HG02623 (cell line): Measurements from ENCODE around the gene CSTB.
A peak's percentile ranks its signal among the peaks of the same experiment; 100 is the strongest.

Experiments
- ATAC-seq: cut with Tn5 transposase; IDR thresholded peaks from one replicate; pipeline ENCODE4 v1.9.1; 2021; ENCODE audit warnings: moderate library complexity; ENCODE audit not compliant: unreplicated experiment

Gene CSTB

DNA sequence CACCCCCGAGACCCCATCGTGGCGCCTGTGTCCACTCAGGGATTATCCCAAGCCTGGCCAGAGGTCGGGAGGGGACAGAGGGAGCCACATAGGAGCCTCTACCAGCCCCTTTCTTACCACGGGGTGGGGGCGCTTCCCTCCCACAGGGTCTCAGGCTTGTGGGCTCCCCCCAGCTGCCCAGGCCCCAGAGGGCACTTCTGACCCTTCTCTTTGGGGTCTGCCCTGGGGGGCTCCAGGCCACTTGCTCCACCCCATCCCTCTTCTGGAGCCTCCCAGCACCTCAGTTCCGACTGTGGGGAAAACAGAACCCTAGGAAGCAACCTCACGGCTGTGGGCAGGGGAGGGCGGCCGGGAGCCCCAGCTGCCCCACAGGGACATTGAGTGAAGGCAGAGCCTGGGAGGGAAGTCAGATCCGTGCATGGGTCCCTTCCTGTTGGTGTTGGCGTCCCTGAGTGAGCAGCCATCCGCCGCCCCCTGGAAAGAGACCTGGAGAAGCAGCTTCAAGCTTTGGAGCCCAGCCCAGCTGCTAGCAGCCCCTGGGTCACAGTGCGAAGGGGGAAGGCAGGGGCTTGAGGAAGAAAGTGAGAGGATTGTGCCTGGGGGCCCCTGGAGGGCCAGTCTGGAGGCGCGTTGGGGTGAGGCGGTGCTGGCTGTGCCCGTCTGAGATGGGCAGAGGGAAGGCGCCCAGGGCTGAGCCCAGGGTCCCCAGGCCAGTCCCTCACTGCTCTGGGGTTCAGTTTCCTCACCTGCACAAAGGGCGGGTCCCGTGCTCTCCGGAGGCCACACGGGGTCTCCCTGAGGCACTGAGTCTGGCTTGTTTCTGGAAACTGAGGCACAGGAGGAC is 35.4 kb upstream of the CSTB start:
- no peak for ATAC-seq

DNA sequence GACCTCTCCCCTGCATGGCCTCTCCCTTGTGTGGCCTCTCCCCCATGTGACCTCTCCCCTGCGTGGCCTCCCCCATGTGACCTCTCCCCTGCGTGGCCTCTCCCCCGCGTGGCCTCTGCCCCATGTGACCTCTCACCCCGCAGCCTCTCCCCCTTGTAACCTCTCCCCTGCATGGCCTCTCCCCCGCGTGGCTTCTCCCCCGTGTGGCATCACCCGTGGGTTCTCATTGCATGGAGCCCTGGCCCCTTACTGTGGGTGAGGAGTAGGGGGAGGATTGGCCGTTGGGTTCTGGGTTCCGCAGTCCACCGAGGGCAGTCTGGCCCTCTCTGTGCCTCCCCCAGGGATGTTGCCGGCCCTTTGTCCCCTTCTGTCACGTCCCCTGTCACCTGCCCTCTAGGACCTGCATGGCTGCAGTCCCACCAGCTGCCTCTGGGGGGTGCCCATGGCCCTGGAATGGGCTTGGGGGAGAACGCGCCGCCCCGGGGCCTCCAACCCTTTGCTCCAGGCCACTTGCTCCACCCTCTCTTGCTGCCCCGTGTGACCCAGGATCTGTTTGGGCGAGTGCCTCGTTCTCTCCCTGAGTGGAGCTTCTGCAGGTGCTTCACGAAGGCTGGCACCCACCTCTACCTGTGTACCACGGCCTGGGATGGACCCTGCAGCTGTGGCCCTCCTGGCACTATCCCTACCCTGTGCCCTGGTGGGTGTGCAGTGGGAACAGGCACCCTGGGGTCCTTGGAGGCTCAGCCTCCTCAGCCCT is 34.6 kb upstream of the CSTB start:
- ATAC-seq = peak; percentile 54

DNA sequence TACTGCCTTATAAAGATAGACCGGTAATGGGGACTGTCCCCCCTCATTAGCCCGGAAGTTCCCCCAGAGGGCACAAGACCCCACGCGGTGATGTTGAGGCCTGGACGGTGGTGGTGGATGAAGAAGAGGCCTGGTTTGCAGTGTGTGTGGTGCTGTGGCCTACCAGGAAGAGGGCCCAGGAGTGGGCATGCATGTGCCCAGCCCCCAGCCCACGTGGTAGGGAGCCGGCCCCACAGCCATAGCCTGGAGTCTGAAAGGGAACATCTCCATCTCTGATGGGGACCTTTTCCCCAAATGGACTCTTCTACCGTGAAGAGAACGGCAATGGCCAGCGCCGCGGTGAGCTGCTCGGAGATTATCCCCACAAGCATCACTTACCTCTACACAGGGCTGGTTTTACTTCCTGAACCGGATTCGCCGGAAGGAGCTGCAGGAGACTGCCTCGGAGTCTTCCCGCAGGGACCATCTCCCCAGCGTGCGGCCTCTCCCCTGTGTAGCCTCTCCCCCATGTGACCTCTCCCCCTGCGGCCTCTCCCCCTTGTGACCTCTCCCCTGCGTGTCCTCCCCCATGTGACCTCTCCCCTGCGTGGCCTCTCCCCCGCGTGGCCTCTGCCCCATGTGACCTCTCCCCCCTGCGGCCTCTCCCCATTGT is 33.9 kb upstream of the CSTB start:
- ATAC-seq = no peak

DNA sequence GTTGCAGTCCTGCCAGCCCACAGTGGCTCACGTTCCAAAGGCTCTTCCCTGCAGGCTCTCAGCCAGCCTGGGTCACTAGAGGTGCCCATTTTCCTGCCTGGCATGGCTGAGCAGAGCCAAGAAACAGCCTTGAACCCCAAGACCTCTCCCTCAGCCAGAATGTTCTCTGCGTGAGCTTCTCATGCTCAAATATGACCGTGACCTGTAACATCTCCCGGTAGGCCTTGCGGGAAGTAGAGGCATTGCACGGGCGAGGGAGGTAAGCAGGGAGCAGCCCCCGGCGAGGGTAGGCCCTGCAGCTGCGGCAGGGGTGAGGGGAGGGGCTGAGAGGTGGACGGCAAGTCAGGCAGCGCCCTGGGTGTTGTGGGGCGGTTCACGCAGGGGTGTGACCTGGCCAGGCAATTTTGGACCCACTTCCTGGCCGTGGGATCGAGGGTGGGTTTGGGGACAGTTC is 33.3 kb upstream of the CSTB start:
- ATAC-seq = no peak

DNA sequence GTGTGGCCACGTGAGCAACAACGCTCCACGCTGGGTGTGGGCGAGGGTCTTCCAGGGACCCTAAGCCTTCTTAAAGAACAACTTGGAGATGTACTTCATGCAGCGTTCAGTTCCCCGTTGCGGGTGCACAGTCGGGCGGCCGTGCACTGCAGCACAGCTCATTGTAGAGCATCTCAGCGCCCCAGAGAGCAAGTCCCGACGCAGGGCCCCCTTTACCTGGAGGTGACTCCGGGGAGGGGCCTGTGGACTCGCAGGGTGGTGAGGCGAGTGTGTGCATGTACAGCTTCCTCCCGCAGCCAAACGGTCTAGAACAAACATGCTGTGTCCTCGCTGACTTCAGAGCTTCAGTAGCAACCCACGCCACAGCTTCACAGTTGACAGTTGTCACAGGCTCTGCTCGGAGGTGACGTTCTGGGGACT is 32.7 kb upstream of the CSTB start:
- no peak for ATAC-seq

DNA sequence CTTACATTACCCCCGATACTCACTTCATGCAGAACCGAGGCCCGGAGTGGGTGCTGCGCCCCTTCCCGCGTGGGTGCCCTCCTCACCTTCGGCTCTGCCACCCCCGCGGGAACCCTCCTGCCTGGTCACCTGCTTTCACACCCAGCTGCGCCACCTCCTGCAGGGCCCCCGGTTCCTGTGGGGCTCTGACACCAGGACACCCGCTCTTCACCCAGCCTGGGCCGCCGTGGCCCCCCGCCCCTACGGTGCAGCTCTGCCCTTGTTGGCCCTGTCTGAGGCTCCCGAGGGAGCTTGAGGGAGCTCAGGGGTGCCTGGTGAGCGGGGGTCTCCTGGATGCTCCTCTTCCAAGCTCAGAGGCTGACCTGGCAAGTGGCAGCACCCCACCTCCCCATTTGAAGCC is 32.3 kb upstream of the CSTB start:
- ATAC-seq = no peak

DNA sequence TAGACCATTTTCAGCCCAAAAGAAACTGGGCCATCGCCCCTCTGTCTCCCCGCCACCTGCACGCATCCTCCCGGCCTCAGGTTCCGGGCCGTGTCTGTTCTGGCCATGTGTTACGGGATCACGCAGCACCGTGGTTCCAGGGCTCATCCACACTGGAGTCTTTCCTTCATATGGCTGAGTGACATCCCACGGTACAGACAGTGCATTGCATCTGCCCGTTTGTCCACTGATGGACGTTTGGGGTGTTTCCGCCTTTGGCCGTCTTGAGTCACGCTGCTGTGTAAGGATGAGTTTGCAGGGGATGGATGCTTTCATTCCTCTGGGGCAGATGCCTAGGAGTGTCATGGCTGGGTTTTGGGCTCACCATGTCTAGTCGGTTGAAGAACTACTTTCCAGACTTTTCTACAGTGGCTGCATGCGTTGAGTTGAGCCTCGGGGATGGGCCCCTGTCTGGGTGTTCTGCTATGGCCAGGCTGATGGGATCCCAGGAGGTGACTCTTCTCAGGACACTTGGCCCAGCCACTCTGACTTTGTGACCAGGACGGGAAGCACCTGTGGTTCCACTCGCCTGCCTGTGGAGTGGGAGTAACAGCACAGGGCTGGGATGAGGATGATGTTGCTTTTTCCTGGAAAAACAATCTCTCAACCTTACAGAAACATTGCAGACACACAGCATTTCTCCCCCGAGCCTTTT is 30.1 kb upstream of the CSTB start:
- no peak for ATAC-seq

DNA sequence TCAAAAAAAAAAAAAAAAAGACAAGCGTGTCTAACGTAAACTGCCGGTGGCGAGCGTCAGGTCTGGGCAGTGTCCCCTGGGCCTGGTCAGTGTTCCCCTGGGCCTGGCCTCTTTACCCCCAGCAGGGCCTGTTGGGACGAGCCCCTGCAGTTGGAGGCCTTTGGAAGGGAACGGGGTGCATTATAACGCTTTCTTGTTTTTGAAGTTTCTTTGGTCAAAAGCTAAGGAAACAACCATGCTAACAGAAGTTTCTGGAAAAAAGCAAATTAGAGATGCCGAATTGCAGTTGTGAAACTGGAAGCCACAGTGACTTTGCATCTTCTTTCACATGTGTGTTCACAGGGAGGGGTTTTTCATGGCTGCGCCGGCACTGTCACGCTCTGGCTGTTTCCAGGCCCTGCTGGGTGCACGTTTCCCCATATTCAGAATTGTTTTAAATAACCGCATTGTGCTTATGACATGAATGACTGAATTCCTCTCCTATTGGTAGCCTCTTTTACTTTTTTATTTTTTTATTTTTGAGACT is 29.2 kb upstream of the CSTB start:
- peak; percentile 80 for ATAC-seq

DNA sequence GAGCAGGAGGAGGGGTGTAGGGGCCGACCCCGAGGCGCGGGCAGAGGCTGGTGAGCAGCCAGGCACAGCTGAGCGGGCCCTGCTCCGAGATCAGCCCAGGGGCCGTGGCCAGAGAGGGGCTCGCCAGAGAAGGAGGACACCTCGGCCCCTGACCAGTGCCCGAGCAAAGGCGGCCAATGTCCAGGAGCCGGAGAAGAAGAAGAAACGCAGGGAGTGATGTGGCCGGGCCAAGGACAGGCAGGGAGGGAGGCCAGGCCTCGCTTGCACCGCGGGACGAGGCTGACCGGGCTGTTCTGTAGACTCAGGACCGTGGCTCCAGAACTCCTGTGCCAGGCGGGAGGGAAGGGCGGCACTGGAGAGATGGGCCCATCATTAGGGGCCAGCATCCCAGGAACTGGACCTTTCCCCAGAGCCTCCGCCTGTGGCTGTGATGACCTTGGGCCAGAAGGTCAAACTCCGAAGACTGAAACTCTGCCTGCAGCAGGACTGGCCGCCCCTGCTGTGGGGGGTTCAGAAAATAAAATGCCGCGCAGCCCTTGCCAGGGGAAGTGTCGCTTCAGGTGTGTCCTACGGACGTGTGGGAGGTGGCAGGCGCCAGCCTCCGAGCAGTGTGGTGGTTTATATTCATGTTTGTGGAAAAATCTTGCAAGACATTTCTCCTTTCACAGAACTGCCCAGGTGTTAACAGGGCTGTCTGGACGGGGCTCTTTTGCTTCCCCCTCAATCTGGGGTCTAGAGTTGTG is 27.6 kb upstream of the CSTB start:
- ATAC-seq = no peak

DNA sequence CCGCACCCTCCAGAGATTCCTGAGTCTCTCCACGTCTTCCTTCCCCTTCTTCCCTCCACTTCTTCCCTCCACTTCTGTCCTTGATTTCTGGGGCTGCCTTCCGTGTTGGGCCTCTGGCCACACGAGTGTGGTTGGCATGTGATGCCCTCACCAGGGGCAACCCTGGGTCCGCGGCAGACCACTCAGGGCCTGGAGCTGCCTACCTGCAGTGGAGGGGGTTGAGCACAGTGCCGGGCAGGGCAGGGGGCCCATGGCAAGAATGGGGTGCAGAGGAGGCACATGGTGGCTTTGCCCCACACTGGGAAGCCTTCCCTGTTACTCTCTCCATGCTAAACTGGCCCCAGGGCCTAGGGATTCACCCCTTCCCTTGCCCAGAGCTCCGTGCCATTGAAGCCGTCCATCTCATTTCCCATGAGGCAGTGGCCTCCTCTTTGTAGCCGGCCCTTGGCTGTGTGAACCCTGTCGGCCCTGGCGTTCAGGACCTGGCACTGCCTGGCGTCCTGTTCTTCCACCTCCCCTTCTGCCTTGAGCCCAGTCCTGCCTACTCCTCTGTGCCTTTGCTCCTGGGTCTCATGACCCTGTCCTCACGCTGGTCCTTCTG is 26.7 kb upstream of the CSTB start:
- no peak for ATAC-seq

DNA sequence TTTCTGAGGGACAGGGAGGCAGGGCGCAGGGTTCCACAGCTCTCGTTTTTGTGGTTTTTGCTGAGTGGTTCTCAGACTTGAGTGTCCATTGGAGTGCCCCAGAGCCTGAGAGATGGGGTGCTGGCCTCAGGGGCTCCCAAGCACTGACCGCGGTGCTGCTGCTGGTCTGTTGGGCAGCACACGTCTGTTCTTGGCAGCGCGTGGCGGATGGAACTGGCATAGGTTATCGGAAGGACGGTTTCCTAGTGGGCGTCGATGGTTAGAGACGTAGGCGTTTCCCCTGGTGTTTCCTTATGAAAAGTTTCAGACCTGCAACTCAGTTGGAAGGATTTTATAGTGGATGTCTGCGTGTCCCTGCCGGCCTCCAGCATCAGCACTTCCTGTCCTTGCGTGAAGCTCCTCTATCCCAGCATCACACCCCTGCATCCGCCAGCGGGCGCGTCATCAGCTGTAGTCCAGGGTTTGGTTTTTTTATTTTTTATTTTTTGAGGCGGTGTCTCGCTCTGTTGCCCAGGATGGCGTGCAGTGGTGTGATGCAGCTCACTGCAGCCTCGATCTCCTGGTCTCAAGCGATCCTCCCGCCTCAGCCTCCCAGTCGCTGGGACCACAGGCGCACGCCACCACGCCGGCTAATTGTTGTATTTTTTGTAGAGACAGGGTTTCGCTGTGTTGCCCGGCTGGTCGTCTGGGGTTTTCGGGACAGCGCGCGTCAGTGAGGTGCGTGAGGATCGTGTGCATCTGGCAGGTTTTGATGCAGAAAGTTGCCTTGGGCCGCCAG is 25.1 kb upstream of the CSTB start:
- no peak for ATAC-seq

DNA sequence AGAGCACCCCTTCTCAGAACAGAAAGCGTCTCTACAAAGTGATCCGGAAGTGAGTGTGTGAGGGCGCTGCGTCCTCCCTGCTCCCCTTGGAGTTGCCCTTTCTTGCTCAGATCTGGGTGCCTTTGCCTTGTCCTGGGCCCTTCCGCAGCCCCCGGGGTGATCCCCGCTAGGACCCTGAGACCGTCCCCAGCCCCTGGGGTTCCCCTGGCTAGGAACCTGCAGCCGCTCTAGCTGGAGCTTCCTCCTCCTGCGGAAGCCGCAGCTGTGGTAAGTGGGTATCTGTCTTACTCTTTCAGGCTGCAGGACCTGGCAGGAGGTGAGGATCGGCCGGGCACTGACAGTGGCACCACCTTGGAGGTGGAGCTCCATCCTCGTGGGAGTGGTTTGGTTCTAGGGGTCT is 24.5 kb upstream of the CSTB start:
- ATAC-seq = no peak

DNA sequence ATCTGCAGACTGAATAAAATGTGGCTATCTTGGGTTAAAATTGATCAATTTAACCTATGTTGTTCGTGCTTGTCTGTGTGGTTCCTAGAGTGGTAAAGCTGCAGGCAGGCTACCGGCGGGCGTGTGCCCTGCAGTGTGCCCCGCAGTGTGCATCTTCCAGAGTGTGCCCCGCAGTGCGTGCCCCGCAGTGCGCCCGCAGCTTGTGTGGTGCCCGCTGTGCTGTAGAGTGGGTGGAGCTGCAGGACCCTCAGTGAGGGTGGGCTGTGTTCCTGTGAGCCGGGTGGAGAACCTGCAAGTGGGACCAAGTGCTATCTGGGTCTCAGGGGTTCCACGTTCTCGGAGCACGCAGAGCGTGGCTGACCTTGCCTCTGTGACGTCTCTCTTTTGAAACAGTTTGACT is 24.0 kb upstream of the CSTB start:
- ATAC-seq = no peak

DNA sequence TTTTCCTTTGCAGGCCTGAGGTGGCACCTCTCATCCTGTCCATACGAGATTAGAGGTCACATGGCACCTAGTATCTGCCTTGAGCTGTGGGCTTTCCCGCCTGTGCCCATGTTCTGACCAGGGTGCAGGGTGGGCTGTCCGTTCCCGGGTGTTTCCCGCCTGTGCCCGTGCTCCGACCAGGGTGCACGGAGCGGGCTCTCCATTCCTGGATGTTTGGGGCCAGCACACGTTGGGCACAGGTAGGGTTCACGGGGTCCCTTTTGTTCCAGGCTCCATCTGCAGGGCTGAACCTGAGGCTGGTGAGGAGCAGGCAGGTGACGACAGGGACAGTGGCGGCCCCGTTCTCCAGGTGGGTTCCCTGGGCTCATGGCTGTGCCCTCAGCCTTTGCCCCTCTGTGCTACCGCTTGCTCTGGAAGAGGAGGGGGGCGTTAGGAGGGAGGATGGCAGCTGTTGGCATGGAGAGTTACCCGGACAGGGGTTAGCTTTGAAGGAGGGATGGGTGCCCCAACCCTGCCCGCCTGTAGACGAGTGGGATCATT is 23.3 kb upstream of the CSTB start:
- no peak for ATAC-seq

DNA sequence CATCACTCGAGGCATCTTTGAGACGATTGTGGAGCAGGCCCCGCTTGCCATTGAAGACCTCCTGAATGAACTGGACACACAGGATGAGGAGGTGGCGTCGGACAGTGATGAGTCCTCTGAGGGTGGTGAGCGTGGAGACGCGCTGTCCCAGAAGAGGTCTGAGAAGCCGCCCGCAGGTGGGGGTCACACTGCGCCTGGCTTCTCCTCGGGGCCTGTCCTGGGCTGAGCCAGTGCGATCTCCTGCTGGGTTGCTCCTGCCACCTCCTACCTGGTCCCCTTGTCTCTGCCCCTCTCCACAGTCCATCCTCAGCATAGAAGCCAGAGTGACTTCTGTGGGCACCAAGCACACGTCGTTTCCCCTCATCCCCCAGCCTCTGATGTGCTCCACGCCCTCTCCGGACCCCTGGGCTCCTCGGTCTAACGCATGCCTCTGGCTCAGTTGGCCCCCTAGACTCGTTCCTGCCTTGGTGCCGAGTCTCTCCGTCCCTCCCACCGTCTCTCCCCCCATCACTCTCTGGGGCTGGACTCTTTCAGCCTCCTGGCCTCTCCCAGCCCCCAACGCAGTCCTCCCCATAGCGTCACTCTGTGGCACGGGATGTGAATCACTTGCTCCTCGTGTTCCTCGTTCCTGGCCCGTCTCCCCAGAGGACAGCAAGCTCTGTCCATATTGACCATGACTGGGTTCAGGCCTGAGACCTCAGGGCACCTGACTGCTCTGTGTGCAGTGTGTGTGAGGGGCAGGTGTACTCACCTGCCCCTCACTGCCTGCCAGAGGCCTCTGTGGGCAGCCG is 22.0 kb upstream of the CSTB start:
- ATAC-seq = no peak

DNA sequence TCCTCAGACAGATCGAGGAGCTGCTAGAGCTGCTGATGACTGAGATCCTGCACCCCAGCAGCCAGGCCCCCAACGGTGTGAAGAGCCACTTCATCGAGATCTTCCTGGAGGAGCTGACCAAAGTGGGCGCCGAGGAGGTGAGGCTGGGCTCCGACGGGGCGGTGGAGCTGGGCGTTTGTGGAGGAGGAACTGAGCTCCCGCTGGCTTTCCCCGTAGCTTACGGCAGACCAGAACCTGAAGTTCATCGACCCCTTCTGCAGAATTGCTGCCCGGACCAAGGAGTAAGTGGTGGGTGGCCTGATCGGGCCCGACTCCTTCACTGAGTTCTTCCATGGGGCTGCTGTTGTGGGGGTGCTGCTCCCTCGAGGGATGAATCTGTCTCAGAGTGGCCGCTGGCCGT is 21.3 kb upstream of the CSTB start:
- no peak for ATAC-seq

DNA sequence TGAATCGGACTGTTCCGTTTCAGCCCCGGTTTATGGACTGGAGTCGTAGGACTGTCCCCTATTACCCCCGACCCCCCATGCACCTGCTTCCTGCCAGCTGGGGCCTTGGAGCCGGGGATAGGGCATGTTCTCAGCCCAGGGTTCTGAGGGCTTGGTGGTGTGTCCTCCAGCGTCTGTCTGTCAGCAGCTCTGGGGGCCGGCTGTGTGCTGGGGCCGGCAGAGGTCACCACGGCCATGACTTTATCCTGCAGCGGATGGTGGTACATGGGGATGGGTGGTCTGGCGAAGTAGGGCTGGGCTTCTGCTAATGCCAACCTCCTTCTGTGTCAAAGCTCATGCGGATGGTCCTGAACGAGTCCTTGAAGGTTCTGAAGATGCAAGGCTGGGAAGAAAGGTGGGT is 18.7 kb upstream of the CSTB start:
- no peak for ATAC-seq

DNA sequence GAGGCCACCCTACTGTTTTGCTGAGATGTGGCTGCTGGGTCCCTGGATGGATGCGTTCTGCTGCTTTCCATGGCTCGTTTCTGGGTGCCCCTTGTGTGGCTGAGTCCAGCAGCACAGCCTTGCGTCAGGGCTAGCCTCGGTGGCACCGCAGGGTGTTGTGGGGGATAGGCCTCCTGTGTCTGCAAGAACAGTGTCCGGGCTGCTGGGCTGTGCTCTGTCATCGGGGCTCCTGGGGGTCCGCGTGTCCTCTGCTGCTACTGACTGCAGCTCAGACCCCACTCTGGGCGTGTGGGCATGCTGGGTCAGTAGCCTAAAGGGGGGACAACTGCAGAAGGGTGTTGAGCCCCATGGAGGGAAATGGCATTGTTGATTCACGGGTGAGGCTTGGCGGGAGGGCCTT is 18.2 kb upstream of the CSTB start:
- no peak for ATAC-seq
